OCI-LY3 (cell line): Measurements from ENCODE around the gene PDE8A.

Experiments used
- EZH2phosphoT487 ChIP-seq: fragments of 200-600 bp; shearing (Covaris generic); IDR thresholded peaks from 2 replicates; pipeline ENCODE4 v1.6.1; 2018; ENCODE audit warnings: antibody characterized with exemption, mixed run types, low read depth
- TF ChIP-seq, protein P1 (sequence below): fragments of 200-600, 300-600 bp; sonication (generic); IDR thresholded peaks from 2 replicates; pipeline ENCODE4 v1.5.1; 2014; ENCODE audit warnings: antibody characterized with exemption, low read length, low read depth

DNA sequence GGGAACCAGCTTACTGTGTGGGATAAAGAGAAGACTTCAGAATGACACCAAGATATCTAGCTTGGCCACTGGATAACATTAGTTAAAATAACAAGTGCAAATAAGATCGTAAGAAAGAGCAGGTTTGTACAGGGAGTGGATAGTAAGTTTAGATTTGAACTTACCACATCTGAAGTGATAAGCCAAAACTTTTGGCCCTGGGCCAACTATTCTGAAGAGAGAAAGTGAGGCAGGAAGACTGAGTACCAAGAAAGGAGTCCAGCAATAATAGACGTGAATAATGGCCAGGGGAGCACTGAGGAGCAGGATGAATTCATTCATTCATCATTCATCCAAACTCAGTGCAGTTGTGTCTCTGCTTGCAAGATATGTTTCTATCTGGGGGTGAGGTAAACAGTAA lies 122.9 kb downstream of the PDE8A start:
- TF ChIP-seq, protein P1, sequence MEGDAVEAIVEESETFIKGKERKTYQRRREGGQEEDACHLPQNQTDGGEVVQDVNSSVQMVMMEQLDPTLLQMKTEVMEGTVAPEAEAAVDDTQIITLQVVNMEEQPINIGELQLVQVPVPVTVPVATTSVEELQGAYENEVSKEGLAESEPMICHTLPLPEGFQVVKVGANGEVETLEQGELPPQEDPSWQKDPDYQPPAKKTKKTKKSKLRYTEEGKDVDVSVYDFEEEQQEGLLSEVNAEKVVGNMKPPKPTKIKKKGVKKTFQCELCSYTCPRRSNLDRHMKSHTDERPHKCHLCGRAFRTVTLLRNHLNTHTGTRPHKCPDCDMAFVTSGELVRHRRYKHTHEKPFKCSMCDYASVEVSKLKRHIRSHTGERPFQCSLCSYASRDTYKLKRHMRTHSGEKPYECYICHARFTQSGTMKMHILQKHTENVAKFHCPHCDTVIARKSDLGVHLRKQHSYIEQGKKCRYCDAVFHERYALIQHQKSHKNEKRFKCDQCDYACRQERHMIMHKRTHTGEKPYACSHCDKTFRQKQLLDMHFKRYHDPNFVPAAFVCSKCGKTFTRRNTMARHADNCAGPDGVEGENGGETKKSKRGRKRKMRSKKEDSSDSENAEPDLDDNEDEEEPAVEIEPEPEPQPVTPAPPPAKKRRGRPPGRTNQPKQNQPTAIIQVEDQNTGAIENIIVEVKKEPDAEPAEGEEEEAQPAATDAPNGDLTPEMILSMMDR = no peak
- no peak for TF ChIP-seq EZH2phosphoT487
